Stimulated activated CD4-positive, alpha-beta T cell treated with anti-CD3 and anti-CD28 coated beads, Interleukin-4, amount 100 ng/mL, for 1 hour (primary cell): ENCODE measurements around the gene WNT7A.

ENCODE experiments used
- DNase-seq: peaks from one replicate; pipeline ENCODE4 v3.0.0-alpha.2; 2020

WNT7A gene

GRCh38 chr3:13884851-13885703, 5.2 kb upstream of the WNT7A start:
- peak; percentile 62 for DNase-seq

GRCh38 chr3:13883681-13884080, 3.8 kb upstream of the WNT7A start:
- DNase-seq: no peak

GRCh38 chr3:13882876-13883275, 3.0 kb upstream of the WNT7A start:
- no peak for DNase-seq

GRCh38 chr3:13881536-13882410, 1.9 kb upstream of the WNT7A start:
- no peak for DNase-seq

GRCh38 chr3:13880811-13881156, 913 bp upstream of the WNT7A start:
- DNase-seq: no peak

GRCh38 chr3:13879102-13879945, 547 bp downstream of the WNT7A start:
- peak; percentile 28 for DNase-seq

GRCh38 chr3:13878281-13879101, 1.4 kb downstream of the WNT7A start:
- DNase-seq: no peak

GRCh38 chr3:13877911-13878280, 2.0 kb downstream of the WNT7A start:
- DNase-seq: no peak

- no peak for DNase-seq
These were observed 3.3 kb downstream of the WNT7A start for GRCh38 chr3:13876451-13877100.

- no peak for DNase-seq
These were observed 5.0 kb downstream of the WNT7A start for GRCh38 chr3:13874891-13875290.

GRCh38 chr3:13873818-13874217, 6.1 kb downstream of the WNT7A start:
- no peak for DNase-seq

- DNase-seq: no peak
These were observed 7.4 kb downstream of the WNT7A start for GRCh38 chr3:13872451-13872850.

- no peak for DNase-seq
These were observed 8.1 kb downstream of the WNT7A start for GRCh38 chr3:13871791-13872190.

GRCh38 chr3:13870902-13871301, 9.0 kb downstream of the WNT7A start:
- DNase-seq: no peak

GRCh38 chr3:13869761-13870343, 10.0 kb downstream of the WNT7A start:
- no peak for DNase-seq

GRCh38 chr3:13868844-13869724, 10.8 kb downstream of the WNT7A start:
- no peak for DNase-seq

- no peak for DNase-seq
These were observed 12.1 kb downstream of the WNT7A start for GRCh38 chr3:13867732-13868131.

GRCh38 chr3:13866041-13866965, 13.6 kb downstream of the WNT7A start:
- peak; percentile 37 for DNase-seq

- no peak for DNase-seq
These were observed 14.3 kb downstream of the WNT7A start for GRCh38 chr3:13865581-13865980.
